DOHH2 (cell line): ENCODE results near the gene NT5C1B.

Source experiments
- H3F3A ChIP-seq: fragments of 200-600 bp; sonication (generic), shearing (Covaris generic); 2 replicates; pipeline ENCODE4 v1.6.0; 2016; ENCODE audit warnings: antibody characterized with exemption, mild to moderate bottlenecking; ENCODE audit not compliant: control insufficient read depth, insufficient read depth
- H3K27ac ChIP-seq: fragments of 200-600 bp; sonication (generic); 2 replicates; pipeline ENCODE4 v1.5.1; 2014; ENCODE audit warnings: low read depth, mild to moderate bottlenecking, low read length, moderate library complexity
- H3K27me3 ChIP-seq: fragments of 200-600 bp; sonication (generic); 2 replicates; pipeline ENCODE4 v1.6.1; 2014; ENCODE audit warnings: mild to moderate bottlenecking, low read length, mixed read lengths; ENCODE audit not compliant: control insufficient read depth
- H3K36me3 ChIP-seq: fragments of 200-600 bp; sonication (generic); 2 replicates; pipeline ENCODE4 v1.6.1; 2014; ENCODE audit warnings: mild to moderate bottlenecking, low read length, moderate library complexity, mixed read lengths; ENCODE audit not compliant: control insufficient read depth
- H3K4me1 ChIP-seq: fragments of 200-600 bp; sonication (generic); 2 replicates; pipeline ENCODE4 v1.6.1; 2014; ENCODE audit warnings: mild to moderate bottlenecking, low read length, mixed read lengths; ENCODE audit not compliant: control insufficient read depth
- H3K4me2 ChIP-seq: fragments of 200-600 bp; sonication (generic); 2 replicates; pipeline ENCODE4 v1.6.0; 2014; ENCODE audit warnings: mild to moderate bottlenecking, low read length, moderate library complexity
- H3K4me3 ChIP-seq: fragments of 200-600 bp; sonication (generic); 2 replicates; pipeline ENCODE4 v1.5.1; 2014; ENCODE audit warnings: mild to moderate bottlenecking, low read length, mixed read lengths
- H3K79me2 ChIP-seq: fragments of 200-600 bp; sonication (generic); 2 replicates; pipeline ENCODE4 v1.6.1; 2014; ENCODE audit warnings: mild to moderate bottlenecking, low read length, mixed read lengths; ENCODE audit not compliant: control insufficient read depth
- H3K9me2 ChIP-seq: fragments of 200-600 bp; sonication (generic); replicated peaks from 2 replicates; pipeline ENCODE4 v1.6.1; 2014; ENCODE audit warnings: mild to moderate bottlenecking, low read length, mixed read lengths; ENCODE audit not compliant: control insufficient read depth
- H3K9me3 ChIP-seq: fragments of 200-600 bp; sonication (generic); 2 replicates; pipeline ENCODE4 v1.6.1; 2014; ENCODE audit warnings: antibody characterized with exemption, low read length, mixed read lengths; ENCODE audit not compliant: control insufficient read depth, insufficient read depth
- H4K20me1 ChIP-seq: fragments of 200-600 bp; sonication (generic); 2 replicates; pipeline ENCODE4 v1.6.0; 2014; ENCODE audit warnings: low read depth, mild to moderate bottlenecking, antibody characterized with exemption, low read length, moderate library complexity; ENCODE audit not compliant: control insufficient read depth, insufficient read depth
- EZH2phosphoT487 ChIP-seq: fragments of 200-600 bp; sonication (generic); IDR thresholded peaks from 2 replicates; pipeline ENCODE4 v1.6.1; 2017; ENCODE audit warnings: borderline replicate concordance, mild to moderate bottlenecking, antibody characterized with exemption, low read length, moderate library complexity, mixed read lengths
- TF ChIP-seq, protein P1 (sequence below): fragments of 200-600 bp; sonication (generic); IDR thresholded peaks from one replicate; pipeline ENCODE4 v1.5.1; 2014; ENCODE audit warnings: antibody characterized with exemption, mild to moderate bottlenecking, low read depth, low read length; ENCODE audit not compliant: poor library complexity, severe bottlenecking

Gene NT5C1B

DNA sequence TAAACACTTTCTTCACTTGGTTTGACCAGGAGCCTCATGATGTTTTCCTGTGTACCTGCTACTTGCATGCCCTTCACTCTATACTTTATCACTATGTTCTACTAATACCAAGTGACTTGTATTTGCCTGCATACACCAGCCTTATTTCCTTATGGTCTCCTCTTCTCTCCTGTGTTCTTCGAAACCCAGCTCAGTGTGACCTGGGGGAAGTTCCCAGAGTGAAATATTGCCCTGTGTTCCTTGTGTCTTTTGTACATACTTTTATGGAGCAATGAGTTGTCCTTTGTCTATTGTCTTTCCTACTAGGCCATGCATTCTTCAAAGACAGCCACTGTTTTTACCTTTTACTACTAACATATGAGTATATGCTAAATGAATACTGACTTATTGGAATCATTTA is 567 bp downstream of the NT5C1B start:
- H3K4me2 ChIP-seq: no peak overlapping the region
- H3K36me3 ChIP-seq: no peaks in the 10 kb centered on the region
- H3K9me3 ChIP-seq: no peaks in the 10 kb centered on the region
- no peaks in the 10 kb centered on the region for H3K79me2 ChIP-seq
- no peak overlapping the region for H3K4me3 ChIP-seq
- no peaks in the 10 kb centered on the region for H3K4me1 ChIP-seq
- H3F3A ChIP-seq: no peaks in the 10 kb centered on the region
- H4K20me1 ChIP-seq: no peaks in the 10 kb centered on the region
- H3K27me3 ChIP-seq: no peaks in the 10 kb centered on the region
- TF ChIP-seq, protein P1, sequence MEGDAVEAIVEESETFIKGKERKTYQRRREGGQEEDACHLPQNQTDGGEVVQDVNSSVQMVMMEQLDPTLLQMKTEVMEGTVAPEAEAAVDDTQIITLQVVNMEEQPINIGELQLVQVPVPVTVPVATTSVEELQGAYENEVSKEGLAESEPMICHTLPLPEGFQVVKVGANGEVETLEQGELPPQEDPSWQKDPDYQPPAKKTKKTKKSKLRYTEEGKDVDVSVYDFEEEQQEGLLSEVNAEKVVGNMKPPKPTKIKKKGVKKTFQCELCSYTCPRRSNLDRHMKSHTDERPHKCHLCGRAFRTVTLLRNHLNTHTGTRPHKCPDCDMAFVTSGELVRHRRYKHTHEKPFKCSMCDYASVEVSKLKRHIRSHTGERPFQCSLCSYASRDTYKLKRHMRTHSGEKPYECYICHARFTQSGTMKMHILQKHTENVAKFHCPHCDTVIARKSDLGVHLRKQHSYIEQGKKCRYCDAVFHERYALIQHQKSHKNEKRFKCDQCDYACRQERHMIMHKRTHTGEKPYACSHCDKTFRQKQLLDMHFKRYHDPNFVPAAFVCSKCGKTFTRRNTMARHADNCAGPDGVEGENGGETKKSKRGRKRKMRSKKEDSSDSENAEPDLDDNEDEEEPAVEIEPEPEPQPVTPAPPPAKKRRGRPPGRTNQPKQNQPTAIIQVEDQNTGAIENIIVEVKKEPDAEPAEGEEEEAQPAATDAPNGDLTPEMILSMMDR: no peak
- TF ChIP-seq EZH2phosphoT487: no peak
- no peaks in the 10 kb centered on the region; the same call in 1 of the 2 replicates for H3K9me2 ChIP-seq
- no peak overlapping the region for H3K27ac ChIP-seq

DNA sequence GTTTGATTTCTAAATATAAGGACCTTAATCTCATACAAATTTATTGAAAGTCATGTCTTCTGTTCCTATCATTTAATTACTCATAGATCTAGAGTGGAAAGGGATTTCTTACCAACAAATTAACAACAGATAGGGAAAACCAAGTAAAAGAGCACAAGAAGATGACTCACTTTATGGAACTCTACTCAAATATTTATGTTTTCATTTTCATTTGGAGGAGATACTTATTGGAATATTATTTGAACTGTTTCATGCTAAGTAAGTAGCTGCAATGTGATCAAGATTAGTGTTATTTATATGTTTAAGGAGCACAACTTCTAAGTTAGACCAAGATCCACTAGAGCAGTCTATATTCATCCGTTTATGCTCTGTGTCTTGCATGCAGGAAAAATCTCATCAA is 1.3 kb downstream of the NT5C1B start:
- Histone ChIP-seq H3K9me2 (no peaks in the 10 kb centered on the region; the same call in 1 of the 2 replicates), H3K36me3 (no peaks in the 10 kb centered on the region), H3K27me3 (no peaks in the 10 kb centered on the region), H3K9me3 (no peaks in the 10 kb centered on the region), H4K20me1 (no peaks in the 10 kb centered on the region), H3K79me2 (no peaks in the 10 kb centered on the region), H3K27ac (no peak overlapping the region), H3K4me1 (no peaks in the 10 kb centered on the region), H3K4me3 (no peak overlapping the region), H3K4me2 (no peak overlapping the region), H3F3A (no peaks in the 10 kb centered on the region)
- TF ChIP-seq EZH2phosphoT487: no peak
- TF ChIP-seq, protein P1: no peak

DNA sequence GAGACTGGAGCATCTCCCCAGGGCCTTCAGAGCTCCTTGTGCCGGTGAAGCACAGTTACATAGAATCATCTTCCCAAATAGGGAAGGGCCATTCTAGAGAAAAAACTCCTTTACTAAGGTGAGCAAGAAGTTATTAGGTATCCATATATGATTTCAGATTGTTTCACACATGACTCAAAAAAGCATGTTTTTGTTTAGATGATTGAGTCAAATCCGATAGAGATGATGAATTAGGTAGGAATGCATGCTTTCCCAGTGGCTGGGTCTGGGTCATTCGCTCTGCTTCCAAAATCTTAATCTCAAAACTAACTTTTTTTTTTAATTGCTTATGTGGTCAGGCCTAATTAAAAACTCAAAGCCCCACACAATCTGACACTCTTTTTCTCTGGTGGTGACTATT is 3.8 kb downstream of the NT5C1B start:
- H3K79me2 ChIP-seq: no peaks in the 10 kb centered on the region
- no peaks in the 10 kb centered on the region for H3K4me1 ChIP-seq
- H3K27ac ChIP-seq: no peak overlapping the region
- H3K27me3 ChIP-seq: no peaks in the 10 kb centered on the region
- no peak for TF ChIP-seq EZH2phosphoT487
- TF ChIP-seq, protein P1: no peak
- no peaks in the 10 kb centered on the region; the same call in 1 of the 2 replicates for H3K9me2 ChIP-seq
- no peaks in the 10 kb centered on the region for H4K20me1 ChIP-seq
- H3K9me3 ChIP-seq: no peaks in the 10 kb centered on the region
- no peaks in the 10 kb centered on the region for H3K36me3 ChIP-seq
- H3K4me3 ChIP-seq: no peak overlapping the region
- no peaks in the 10 kb centered on the region for H3F3A ChIP-seq
- H3K4me2 ChIP-seq: no peak overlapping the region

DNA sequence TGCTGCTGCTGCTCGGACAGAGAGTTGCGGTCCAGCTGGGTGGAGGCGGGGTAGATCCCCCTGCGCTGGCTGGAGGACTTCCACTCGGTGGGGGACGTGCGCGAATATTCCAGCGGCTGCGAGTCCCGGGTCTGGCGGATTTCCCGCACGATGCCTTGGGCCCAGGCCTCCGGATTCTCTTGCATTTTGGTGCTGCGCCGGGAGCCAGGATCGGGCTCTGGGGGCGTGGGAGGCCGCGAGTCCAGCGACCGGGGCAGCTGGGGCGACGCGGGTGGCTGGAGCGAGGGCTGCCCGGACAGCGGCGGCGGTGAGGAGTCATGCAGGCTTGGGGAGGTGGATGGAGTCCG is 4.8 kb downstream of the NT5C1B start:
- no peaks in the 10 kb centered on the region for H3K4me1 ChIP-seq

More for the DNA sequence above, 4.8 kb downstream of the NT5C1B start:
- Histone ChIP-seq H3K36me3 (no peaks in the 10 kb centered on the region), H4K20me1 (no peaks in the 10 kb centered on the region), H3K4me3 (no peak overlapping the region), H3K27ac (no peak overlapping the region), H3K79me2 (no peaks in the 10 kb centered on the region), H3K9me3 (no peaks in the 10 kb centered on the region), H3K4me2 (no peak overlapping the region), H3F3A (no peaks in the 10 kb centered on the region), H3K9me2 (no peaks in the 10 kb centered on the region; the same call in 1 of the 2 replicates), H3K27me3 (no peaks in the 10 kb centered on the region)
- TF ChIP-seq EZH2phosphoT487: no peak
- TF ChIP-seq, protein P1: no peak
